Liver (tissue), 9 donors: ENCODE measurements around the gene ATG2A. TPM values are rescaled to one million over a fixed set of nuclear protein-coding genes. Genes with fewer than 3 reads are reported as not detected.

Experiments used
- DNase-seq: peaks from one replicate; pipeline ENCODE4 v3.0.0-alpha.2; 2017; ENCODE audit warnings: low spot score
- H3K27ac ChIP-seq, 2 donors: one replicate each; pipeline ENCODE4 v1.7.0; 2013; ENCODE audit warnings: inconsistent platforms in 2 of 2, low read length in 2 of 2, control low read depth in 1 of 2, low read depth in 1 of 2, mild to moderate bottlenecking in 1 of 2
- H3K27me3 ChIP-seq, 4 donors: one replicate each; pipeline versions ENCODE4 v1.6.1 to v1.7.0; 2013; ENCODE audit warnings: low read length in 3 of 4, inconsistent platforms in 1 of 4, mild to moderate bottlenecking in 1 of 4, moderate library complexity in 1 of 4; ENCODE audit not compliant: control insufficient read depth in 4 of 4, insufficient read depth in 4 of 4
- H3K36me3 ChIP-seq, 4 donors: one replicate each; pipeline versions ENCODE4 v1.6.1 to v1.7.0; 2013; ENCODE audit warnings: low read length in 3 of 4, mild to moderate bottlenecking in 3 of 4, low read depth in 1 of 4, moderate library complexity in 1 of 4; ENCODE audit not compliant: control insufficient read depth in 4 of 4, insufficient read depth in 3 of 4
- H3K4me1 ChIP-seq, 4 donors: one replicate each; pipeline versions ENCODE4 v1.6.1 to v1.7.0; 2013; ENCODE audit warnings: low read length in 3 of 4, mild to moderate bottlenecking in 3 of 4, moderate library complexity in 1 of 4; ENCODE audit not compliant: control insufficient read depth in 4 of 4, insufficient read depth in 4 of 4
- H3K4me3 ChIP-seq, 3 donors: one replicate each; pipeline versions ENCODE4 v1.6.1 to v1.7.0; 2013; ENCODE audit warnings: low read length in 3 of 3, control low read depth in 1 of 3, low read depth in 1 of 3, mild to moderate bottlenecking in 1 of 3
- H3K9ac ChIP-seq, 2 donors: one replicate each; pipeline ENCODE4 v1.7.0; 2013; ENCODE audit warnings: low read length in 2 of 2, mild to moderate bottlenecking in 2 of 2, moderate library complexity in 2 of 2, control low read depth in 1 of 2, low read depth in 1 of 2
- H3K9me3 ChIP-seq, 4 donors: one replicate each; pipeline versions ENCODE4 v1.6.1 to v1.7.0; 2013; ENCODE audit warnings: low read length in 3 of 4; ENCODE audit not compliant: control insufficient read depth in 4 of 4
- ATF3 ChIP-seq: IDR thresholded peaks from 2 replicates; pipeline ENCODE4 v1.6.1; 2016; ENCODE audit warnings: antibody characterized with exemption
- CTCF ChIP-seq: fragments of 150-350 bp; IDR thresholded peaks from 2 replicates; pipeline ENCODE4 v1.5.1; 2017; ENCODE audit warnings: improper control_type of control experiment, low read depth, low read length; ENCODE audit not compliant: missing input control
- EGR1 ChIP-seq, 2 donors: IDR thresholded peaks; 2 replicates each; pipeline ENCODE4 v1.6.1; 2016 to 2018; ENCODE audit warnings: antibody characterized with exemption in 2 of 2, low read depth in 2 of 2
- FOXA1 ChIP-seq: IDR thresholded peaks from 2 replicates; pipeline ENCODE4 v1.6.1; 2016; ENCODE audit warnings: antibody characterized with exemption
- FOXA2 ChIP-seq: IDR thresholded peaks from 2 replicates; pipeline ENCODE4 v1.6.1; 2016; ENCODE audit warnings: antibody characterized with exemption
- GABPA ChIP-seq, 2 donors: IDR thresholded peaks in 1 of 2; conservative IDR thresholded peaks in 1 of 2; 2 replicates each; pipeline ENCODE4 v1.6.1; 2016; ENCODE audit warnings: antibody characterized with exemption in 2 of 2, mild to moderate bottlenecking in 1 of 2, moderate library complexity in 1 of 2
- HNF4A ChIP-seq, 2 donors: conservative IDR thresholded peaks; 2 replicates each; pipeline ENCODE4 v1.6.1; 2016; ENCODE audit warnings: antibody characterized with exemption in 2 of 2, mild to moderate bottlenecking in 2 of 2
- HNF4G ChIP-seq: IDR thresholded peaks from 2 replicates; pipeline ENCODE4 v1.6.1; 2016; ENCODE audit warnings: antibody characterized with exemption
- JUND ChIP-seq, 2 donors: IDR thresholded peaks; 2 replicates each; pipeline ENCODE4 v1.6.1; 2016; ENCODE audit warnings: antibody characterized with exemption in 2 of 2
- MAX ChIP-seq: IDR thresholded peaks from 2 replicates; pipeline ENCODE4 v1.6.1; 2016; ENCODE audit warnings: antibody characterized with exemption
- NR2F2 ChIP-seq: IDR thresholded peaks from 2 replicates; pipeline ENCODE4 v1.6.1; 2016; ENCODE audit warnings: antibody characterized with exemption
- RAD21 ChIP-seq, 2 donors: IDR thresholded peaks; 2 replicates each; pipeline ENCODE4 v1.6.1; 2016; ENCODE audit warnings: antibody characterized with exemption in 2 of 2, mild to moderate bottlenecking in 2 of 2
- REST ChIP-seq: IDR thresholded peaks from 2 replicates; pipeline ENCODE4 v1.6.1; 2016; ENCODE audit warnings: antibody characterized with exemption, mild to moderate bottlenecking
- RXRA ChIP-seq, 2 donors: IDR thresholded peaks; 2 replicates each; pipeline ENCODE4 v1.6.1; 2017 to 2018; ENCODE audit warnings: antibody characterized with exemption in 2 of 2, mild to moderate bottlenecking in 1 of 2
- SP1 ChIP-seq: IDR thresholded peaks from 2 replicates; pipeline ENCODE4 v1.6.1; 2018; ENCODE audit warnings: antibody characterized with exemption, mild to moderate bottlenecking
- TAF1 ChIP-seq: conservative IDR thresholded peaks from 2 replicates; pipeline ENCODE4 v1.6.1; 2016; ENCODE audit warnings: antibody characterized with exemption, mild to moderate bottlenecking
- YY1 ChIP-seq: IDR thresholded peaks from 2 replicates; pipeline ENCODE4 v1.6.1; 2016; ENCODE audit warnings: antibody characterized with exemption, mild to moderate bottlenecking
- ZBTB33 ChIP-seq: IDR thresholded peaks from 2 replicates; pipeline ENCODE4 v1.6.1; 2016; ENCODE audit warnings: antibody characterized with exemption
- WGBS: extraction: QIAGEN DNeasy Blood & Tissue Kit; methylation state at CpG from one replicate; pipeline ENCODE4 v1.1.7; 2013; 5-methylcytosine and 5-hydroxymethylcytosine counted together
- polyA plus RNA-seq, 2 donors: library from polyadenylated mRNA; stranded (reverse) in 1 of 2; unstranded in 1 of 2; fragments of 200-250 nt in 1 of 2; fragments of >200 nt in 1 of 2; fragmentation: Nextera tagmentation in 1 of 2; extraction: Ambion mirVana in 1 of 2; gene quantifications; one replicate each; pipeline versions ENCODE4 v1.2.1 to v1.2.3, GENCODE V29; 2013 to 2015
- total RNA-seq, 2 donors: library from RNA; depleted of rRNA; stranded (reverse); fragments of >200 nt; gene quantifications; one replicate each; pipeline ENCODE4 v1.2.3, GENCODE V29; 2014
- donor health status: healthy.
- donor health status: healthy.
- donor health status: healthy.
- donor health status: healthy.
- donor health status: healthy.

Gene ATG2A
- total and polyA plus RNA-seq, 4 donors, result 15.6 to 34.1 (median 23.0) TPM

GRCh38 chr11:64911142-64911541 is 5.9 kb downstream of the ATG2A start:
- WGBS, result 89% methylated on average over 7 of the region's 7 CpGs
- TF ChIP-seq FOXA2 (no peak), EGR1 (IDR thresholded peaks at IDR 0.05; ENCODE audit: low read depth in 2 of 2) (no peak), NR2F2 (no peak), REST (no peak), JUND (IDR thresholded peaks at IDR 0.05) (no peak), GABPA (IDR thresholded peaks at IDR 0.05 in 1 of 2, conservative IDR thresholded peaks at IDR 0.05 in 1 of 2) (no peak), HNF4A (conservative IDR thresholded peaks at IDR 0.05) (no peak), TAF1 (no peak), CTCF (no peak), ATF3 (no peak), YY1 (no peak), RAD21 (IDR thresholded peaks at IDR 0.05) (no peak), FOXA1 (no peak), RXRA (IDR thresholded peaks at IDR 0.05) (no peak), SP1 (no peak)

GRCh38 chr11:64910451-64911093 is 6.4 kb downstream of the ATG2A start:
- Histone ChIP-seq H3K9ac (no peak overlapping the region), H3K4me3 (no peak overlapping the region), H3K27ac (no peak overlapping the region), H3K36me3 (peaks cover 43 to 82% (median 60%) of the 10 kb centered on the region in 4 donors), H3K9me3 (no peaks in the 10 kb centered on the region), H3K4me1 (peaks cover 2 to 8% (median 4%) of the 10 kb centered on the region in 4 donors), H3K27me3 (no peaks in the 10 kb centered on the region)
- TF ChIP-seq CTCF (no peak), EGR1 (IDR thresholded peaks at IDR 0.05; ENCODE audit: low read depth in 2 of 2) (no peak), ATF3 (no peak), RAD21 (IDR thresholded peaks at IDR 0.05) (no peak), HNF4G (no peak), SP1 (no peak), FOXA1 (no peak), MAX (no peak), NR2F2 (no peak), JUND (IDR thresholded peaks at IDR 0.05) (no peak), GABPA (IDR thresholded peaks at IDR 0.05 in 1 of 2, conservative IDR thresholded peaks at IDR 0.05 in 1 of 2) (no peak), HNF4A (conservative IDR thresholded peaks at IDR 0.05) (no peak), ZBTB33 (no peak)
- 97% methylated on average over 27 of the region's 27 CpGs for WGBS
- no peak for DNase-seq

More at GRCh38 chr11:64911142-64911541, 5.9 kb downstream of the ATG2A start:
- no peaks in the 10 kb centered on the region for H3K27me3 ChIP-seq
- H3K27ac ChIP-seq, result no peak overlapping the region
- no peak for DNase-seq
- H3K4me3 ChIP-seq, result no peak overlapping the region
- H3K4me1 ChIP-seq, result peaks cover 8 to 13% (median 10%) of the 10 kb centered on the region in 4 donors
- H3K9me3 ChIP-seq, result no peaks in the 10 kb centered on the region
- H3K9ac ChIP-seq, result no peak overlapping the region
- peaks cover 38 to 76% (median 58%) of the 10 kb centered on the region in 4 donors for H3K36me3 ChIP-seq
